Neural crest cell (in vitro differentiated cells): ENCODE measurements around the gene PXDC1. TPM values are rescaled to one million over a fixed set of nuclear protein-coding genes. Genes with fewer than 3 reads are reported as not detected.

Source experiments
- DNase-seq: peaks from one replicate; pipeline ENCODE4 v3.0.0; 2021; ENCODE audit warnings: low read depth, mixed read lengths, low spot score
- H3K27ac Mint-ChIP-seq: one replicate; pipeline ENCODE4 v1.8.0; 2021; ENCODE audit warnings: mild to moderate bottlenecking, mixed read lengths; ENCODE audit not compliant: unreplicated experiment
- H3K27me3 Mint-ChIP-seq: 2 replicates; pipeline ENCODE4 v1.8.0; 2021; ENCODE audit warnings: low read depth, mild to moderate bottlenecking, mixed read lengths
- H3K36me3 Mint-ChIP-seq: 2 replicates; pipeline ENCODE4 v1.8.0; 2021; ENCODE audit warnings: low read depth, mild to moderate bottlenecking, mixed read lengths
- H3K4me1 Mint-ChIP-seq: 2 replicates; pipeline ENCODE4 v1.8.0; 2021; ENCODE audit warnings: mixed read lengths
- H3K4me3 Mint-ChIP-seq: one replicate; pipeline ENCODE4 v1.8.0; 2021; ENCODE audit warnings: mild to moderate bottlenecking, mixed read lengths
- H3K9me3 Mint-ChIP-seq: 2 replicates; pipeline ENCODE4 v1.8.0; 2021; ENCODE audit warnings: mixed read lengths
- total RNA-seq: library from RNA; stranded (reverse); gene quantifications from 2 replicates; pipeline ENCODE4 v1.2.1, GENCODE V29; 2021
- TF ChIP-seq, protein P1 (sequence below): fragments of 200-600 bp; sonication (generic); conservative IDR thresholded peaks from 2 replicates; pipeline ENCODE4 v1.5.0; 2021; ENCODE audit warnings: antibody characterized with exemption, mild to moderate bottlenecking

The PXDC1 gene
- total RNA-seq, 1 donor from 2014 or later: 4.8 TPM

- Mint-ChIP-seq H3K4me1 (peaks cover 36% of the 10 kb centered on the region), H3K4me3 (peak overlapping the region; percentile 82), H3K36me3 (no peaks in the 10 kb centered on the region), H3K27me3 (peaks cover 32% of the 10 kb centered on the region), H3K27ac (no peak overlapping the region), H3K9me3 (no peaks in the 10 kb centered on the region)
- no peak for DNase-seq
- TF ChIP-seq, protein P1, sequence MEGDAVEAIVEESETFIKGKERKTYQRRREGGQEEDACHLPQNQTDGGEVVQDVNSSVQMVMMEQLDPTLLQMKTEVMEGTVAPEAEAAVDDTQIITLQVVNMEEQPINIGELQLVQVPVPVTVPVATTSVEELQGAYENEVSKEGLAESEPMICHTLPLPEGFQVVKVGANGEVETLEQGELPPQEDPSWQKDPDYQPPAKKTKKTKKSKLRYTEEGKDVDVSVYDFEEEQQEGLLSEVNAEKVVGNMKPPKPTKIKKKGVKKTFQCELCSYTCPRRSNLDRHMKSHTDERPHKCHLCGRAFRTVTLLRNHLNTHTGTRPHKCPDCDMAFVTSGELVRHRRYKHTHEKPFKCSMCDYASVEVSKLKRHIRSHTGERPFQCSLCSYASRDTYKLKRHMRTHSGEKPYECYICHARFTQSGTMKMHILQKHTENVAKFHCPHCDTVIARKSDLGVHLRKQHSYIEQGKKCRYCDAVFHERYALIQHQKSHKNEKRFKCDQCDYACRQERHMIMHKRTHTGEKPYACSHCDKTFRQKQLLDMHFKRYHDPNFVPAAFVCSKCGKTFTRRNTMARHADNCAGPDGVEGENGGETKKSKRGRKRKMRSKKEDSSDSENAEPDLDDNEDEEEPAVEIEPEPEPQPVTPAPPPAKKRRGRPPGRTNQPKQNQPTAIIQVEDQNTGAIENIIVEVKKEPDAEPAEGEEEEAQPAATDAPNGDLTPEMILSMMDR: no peak
These were observed 1.8 kb upstream of the PXDC1 start for GRCh38 chr6:3753228-3753835.

DNA sequence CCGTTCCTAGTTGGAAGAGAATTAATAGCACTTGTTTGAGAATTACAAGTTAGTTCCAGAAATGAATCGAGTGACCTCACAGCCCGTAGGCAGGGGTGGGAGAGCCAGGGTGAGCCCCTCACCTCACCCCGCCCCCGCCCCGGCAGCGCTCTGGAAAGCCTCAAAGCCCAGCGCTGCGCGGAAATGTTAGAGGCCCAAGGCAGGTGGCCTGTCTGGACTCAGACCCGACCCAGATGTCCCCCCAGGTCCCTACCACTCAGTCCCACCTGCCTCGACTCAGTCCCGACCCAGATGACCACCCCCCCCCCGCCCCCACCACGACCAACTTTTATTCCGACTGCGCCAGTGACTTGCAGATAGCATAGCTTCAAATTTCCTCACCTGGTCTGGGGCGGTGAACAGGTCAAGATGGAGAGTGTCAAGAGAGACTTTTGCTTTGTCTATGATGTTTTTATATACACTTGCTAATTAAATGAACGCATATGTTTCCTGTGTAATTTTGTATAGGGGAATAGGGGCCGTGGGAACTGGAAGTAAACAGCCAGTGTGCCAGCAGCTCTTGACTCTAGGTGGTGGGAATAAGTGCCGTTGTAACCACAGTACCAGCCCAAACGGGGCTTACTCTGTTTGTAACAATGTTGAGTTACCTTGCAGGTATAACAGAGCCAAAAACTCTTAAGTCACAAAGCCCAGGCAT lies 1.2 kb upstream of the PXDC1 start:
- Mint-ChIP-seq H3K36me3 (no peaks in the 10 kb centered on the region), H3K4me1 (peaks cover 40% of the 10 kb centered on the region), H3K27ac (no peak overlapping the region), H3K4me3 (peak overlapping the region; percentile 82), H3K9me3 (no peaks in the 10 kb centered on the region), H3K27me3 (peaks cover 35% of the 10 kb centered on the region)
- no peak for DNase-seq
- TF ChIP-seq, protein P1: no peak

DNA sequence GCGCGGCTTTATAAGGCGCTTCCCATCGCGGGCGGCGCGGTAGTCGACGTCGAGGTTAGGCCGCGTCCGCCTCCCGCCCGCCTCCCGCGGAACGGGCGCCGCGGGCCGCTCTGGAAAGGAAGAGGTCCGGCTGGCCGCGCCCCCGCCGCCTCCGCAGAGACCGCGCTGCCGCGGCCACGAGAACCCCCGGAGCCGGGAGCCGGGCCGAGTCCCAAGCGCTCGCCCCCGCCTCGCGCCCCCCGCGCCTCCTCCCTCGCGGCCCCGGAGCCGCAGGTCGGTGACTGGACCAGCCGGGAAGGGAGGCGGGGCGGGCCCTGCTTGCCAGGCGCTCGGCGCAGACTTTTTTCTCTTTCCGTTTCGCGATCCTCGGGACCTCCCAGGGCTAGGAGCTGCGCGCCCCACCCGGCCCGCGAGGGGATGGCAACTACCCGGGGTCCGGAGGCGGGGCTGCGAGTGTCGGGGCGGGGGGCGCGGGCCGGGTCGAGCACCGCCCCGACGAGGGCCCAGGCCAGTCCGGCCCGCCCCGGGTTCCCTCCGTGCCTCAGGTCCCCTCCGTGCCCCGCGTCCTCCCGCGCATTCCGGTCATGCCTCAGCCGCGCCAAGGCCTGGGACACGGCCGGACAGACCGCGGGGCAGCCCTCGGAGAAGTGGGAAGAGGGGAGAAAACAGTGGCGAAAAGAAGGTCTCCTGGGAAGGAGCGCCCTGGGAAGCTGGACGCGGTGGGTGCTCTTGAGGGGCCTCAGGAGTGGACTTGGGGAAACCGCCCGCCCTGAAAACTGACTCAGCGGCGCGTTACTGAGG lies 417 bp upstream of the PXDC1 start:
- Mint-ChIP-seq H3K36me3 (no peaks in the 10 kb centered on the region), H3K27ac (no peak overlapping the region), H3K4me1 (peaks cover 38% of the 10 kb centered on the region), H3K4me3 (peak overlapping the region; percentile 74), H3K27me3 (peaks cover 35% of the 10 kb centered on the region), H3K9me3 (no peaks in the 10 kb centered on the region)
- peak; percentile 67 for DNase-seq
- TF ChIP-seq, protein P1: peak; percentile 57

DNA sequence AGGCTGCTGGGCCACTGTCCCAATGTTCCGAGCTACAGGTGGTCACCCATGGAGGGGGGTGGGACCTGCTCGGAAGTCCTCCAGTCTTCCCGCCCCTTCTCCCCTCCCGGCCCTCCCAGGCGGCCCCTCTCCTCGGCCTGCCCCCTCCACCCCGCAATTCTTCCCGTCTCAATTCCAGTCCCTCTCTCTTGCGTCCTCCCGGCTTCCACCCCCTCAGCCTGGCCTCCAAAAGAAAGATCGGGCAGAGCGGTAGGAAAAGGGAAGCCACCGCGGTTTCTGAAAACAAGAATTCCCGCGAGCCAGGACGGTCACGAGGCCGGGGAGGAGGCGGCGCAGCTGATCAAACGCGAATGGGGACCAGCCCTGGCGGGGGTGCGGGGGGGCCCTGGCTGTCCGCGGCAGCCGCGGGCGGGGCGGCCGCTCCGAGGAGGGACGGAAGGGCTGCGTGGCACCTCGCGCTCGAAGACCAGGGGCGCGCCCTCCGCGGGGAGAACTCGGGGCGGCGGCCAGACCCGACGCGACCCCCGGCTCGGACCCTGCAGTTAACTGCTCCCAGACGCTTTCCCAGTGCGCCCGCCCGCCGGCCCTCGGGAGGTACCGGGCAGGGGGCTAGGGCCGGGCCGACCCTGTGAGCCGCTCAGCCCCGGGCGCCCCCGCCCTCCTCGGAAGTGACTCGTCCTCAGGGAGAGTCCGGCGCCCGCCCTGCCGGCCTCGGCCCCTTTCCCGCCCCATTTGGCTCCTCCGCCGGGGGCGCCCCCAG lies 1.0 kb downstream of the PXDC1 start:
- no peak overlapping the region for H3K27ac Mint-ChIP-seq
- DNase-seq: no peak
- TF ChIP-seq, protein P1: no peak
- peak overlapping the region; percentile 87 for H3K4me3 Mint-ChIP-seq
- H3K36me3 Mint-ChIP-seq: no peaks in the 10 kb centered on the region
- H3K9me3 Mint-ChIP-seq: no peaks in the 10 kb centered on the region
- H3K27me3 Mint-ChIP-seq: peaks cover 35% of the 10 kb centered on the region
- H3K4me1 Mint-ChIP-seq: peaks cover 24% of the 10 kb centered on the region

DNA sequence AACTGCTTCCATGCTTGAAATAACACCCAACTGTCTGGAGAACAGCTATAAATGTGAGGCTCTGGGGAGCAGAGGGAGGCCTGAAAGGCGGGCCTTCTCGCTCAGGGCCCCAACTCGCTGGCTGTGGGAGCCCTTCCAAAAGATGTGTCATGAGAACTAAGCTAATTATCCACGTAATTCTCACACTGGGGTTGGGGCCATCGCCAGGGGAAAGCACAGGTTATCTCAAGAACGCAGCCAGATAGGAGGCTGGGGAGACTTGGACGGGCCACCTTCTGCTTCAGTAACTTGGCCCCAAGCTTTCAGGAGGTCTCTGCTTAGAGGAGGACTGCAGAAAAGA lies 1.6 kb downstream of the PXDC1 start:
- TF ChIP-seq, protein P1: no peak
- Mint-ChIP-seq H3K36me3 (no peaks in the 10 kb centered on the region), H3K4me3 (peak overlapping the region; percentile 87), H3K27ac (no peak overlapping the region), H3K4me1 (peaks cover 24% of the 10 kb centered on the region), H3K27me3 (peaks cover 35% of the 10 kb centered on the region), H3K9me3 (no peaks in the 10 kb centered on the region)
- DNase-seq: no peak
